Measurements from ENCODE around the gene CYB561D2. TPM values are rescaled to one million over a fixed set of nuclear protein-coding genes. Genes with fewer than 3 reads are reported as not detected.

Gene CYB561D2
- total and polyA plus RNA-seq, 2 of the 13 experiments (the other 11 are each of a cell fraction or from before 2014, with no cell fraction given) = 11.1 to 17.2 TPM

GRCh38 chr3:50337175-50337861 lies 13.3 kb upstream of the CYB561D2 start (continued):
- TF ChIP-seq NAIF1 (CRISPR knock-in tag; IDR thresholded peaks at IDR 0.05; ENCODE audit: borderline replicate concordance) (peak; percentile 65; the same call in 1 of the 2 replicates), ZNF275 (CRISPR knock-in tag; IDR thresholded peaks at IDR 0.05; ENCODE audit: borderline replicate concordance) (peak; percentile 98; the same call in 1 of the 2 replicates), RARG (CRISPR knock-in tag; IDR thresholded peaks at IDR 0.05; ENCODE audit: low read depth) (no peak), BCL3 (CRISPR knock-in tag; IDR thresholded peaks at IDR 0.05) (peak; percentile 52), JUND (CRISPR knock-in tag; IDR thresholded peaks at IDR 0.05) (peak; percentile 43; the same call in 1 of the 2 replicates), TBX2 (CRISPR knock-in tag; IDR thresholded peaks at IDR 0.05; ENCODE audit: borderline replicate concordance) (peak; percentile 62), ZNF296 (CRISPR knock-in tag; conservative IDR thresholded peaks at IDR 0.05) (peak; percentile 75; the same call in 1 of the 2 replicates), CHD4 (IDR thresholded peaks at IDR 0.05; ENCODE audit: borderline replicate concordance, low read length) (no peak), ESRRA (CRISPR knock-in tag; IDR thresholded peaks at IDR 0.05; ENCODE audit: low read depth) (peak; percentile 21; the same call in 1 of the 2 replicates), PHF21A (CRISPR knock-in tag; IDR thresholded peaks at IDR 0.05) (peak; percentile 84), RFX3 (CRISPR knock-in tag; IDR thresholded peaks at IDR 0.05) (no peak), ZHX1 (CRISPR knock-in tag; IDR thresholded peaks at IDR 0.05; ENCODE audit: low read depth) (0 out of 2 replicates have a peak, but pooled peaks have one; percentile 9), ZFY (CRISPR knock-in tag; IDR thresholded peaks at IDR 0.05) (peak; percentile 87), MXD1 (CRISPR knock-in tag; IDR thresholded peaks at IDR 0.05) (peak; percentile 91), GATA4 (IDR thresholded peaks at IDR 0.05; ENCODE audit: borderline replicate concordance, low read depth) (peak; percentile 56), BRF2 (CRISPR knock-in tag; IDR thresholded peaks at IDR 0.05) (0 out of 2 replicates have a peak, but pooled peaks have one; percentile 71), MTF2 (CRISPR knock-in tag; IDR thresholded peaks at IDR 0.05; ENCODE audit: borderline replicate concordance) (0 out of 2 replicates have a peak, but pooled peaks have one; percentile 62), ZFP82 (CRISPR knock-in tag; IDR thresholded peaks at IDR 0.05; ENCODE audit: borderline replicate concordance) (no peak; the same call in 1 of the 2 replicates), ZMAT3 (CRISPR knock-in tag; conservative IDR thresholded peaks at IDR 0.05) (peak; percentile 78; the same call in 1 of the 2 replicates), ZGPAT (CRISPR knock-in tag; IDR thresholded peaks at IDR 0.05) (peak; percentile 84), POLR2A (IDR thresholded peaks at IDR 0.05; ENCODE audit: insufficient read depth in 1 of 2, low read depth in 2 of 2, low read length in 2 of 2) (peak in 1 of 2 experiments; percentile 61; a peak in 2 of 4 replicates)
